Fibroblast of lung (primary cell): ENCODE data around the gene MAMDC4. TPM values are rescaled to one million over a fixed set of nuclear protein-coding genes. Genes with fewer than 3 reads are reported as not detected.
"Not testable (repeated sequence)": the region's sequence is repeated elsewhere in the genome, so short reads cannot be mapped to it uniquely, and the experiment has no call there.

Source experiments
- DNase-seq, 2 donors: peaks; one replicate each; pipeline versions ENCODE4 v3.0.0 to v3.0.0-alpha.2; 2010; ENCODE audit warnings: low read depth in 2 of 2
- H2AFZ ChIP-seq: 2 replicates; pipeline ENCODE4 v1.5.1; 2012; ENCODE audit warnings: low read length, control low read depth, inconsistent platforms
- H3K27ac ChIP-seq: 2 replicates; pipeline ENCODE4 v1.5.1; 2011; ENCODE audit warnings: low read length, control low read depth; ENCODE audit not compliant: insufficient read depth
- H3K27me3 ChIP-seq: 2 replicates; pipeline ENCODE4 v1.5.1; 2011; ENCODE audit warnings: mild to moderate bottlenecking, low read length; ENCODE audit not compliant: control insufficient read depth, insufficient read depth
- H3K36me3 ChIP-seq: 2 replicates; pipeline ENCODE4 v1.5.1; 2011; ENCODE audit warnings: low read length; ENCODE audit not compliant: control insufficient read depth, insufficient read depth
- H3K4me1 ChIP-seq: 2 replicates; pipeline ENCODE4 v1.5.1; 2011; ENCODE audit warnings: low read length; ENCODE audit not compliant: control insufficient read depth, insufficient read depth; ENCODE audit errors: extremely low read depth
- H3K4me2 ChIP-seq: 2 replicates; pipeline ENCODE4 v1.5.1; 2011; ENCODE audit warnings: low read length, control low read depth; ENCODE audit not compliant: insufficient read depth; ENCODE audit errors: extremely low read depth
- H3K4me3 ChIP-seq, 4 experiments: fragments of 200-600 bp in 1 of 4; sonication (generic) in 1 of 4; replicated peaks in 1 of 4; 2 replicates each; pipeline ENCODE4 v1.5.1; 2011 to 2016; ENCODE audit warnings: low read length in 4 of 4, low read depth in 3 of 4, mild to moderate bottlenecking in 3 of 4, control low read depth in 2 of 4, inconsistent platforms in 1 of 4, mixed read lengths in 1 of 4; ENCODE audit not compliant: insufficient read depth in 1 of 4; ENCODE audit errors: control extremely low read depth in 1 of 4
- H3K79me2 ChIP-seq: 2 replicates; pipeline ENCODE4 v1.5.1; 2012; ENCODE audit warnings: mild to moderate bottlenecking, low read length, inconsistent platforms; ENCODE audit not compliant: control insufficient read depth, insufficient read depth
- H3K9ac ChIP-seq: 2 replicates; pipeline ENCODE4 v1.5.1; 2011; ENCODE audit warnings: mild to moderate bottlenecking, low read length, control low read depth; ENCODE audit not compliant: insufficient read depth
- H3K9me3 ChIP-seq: 2 replicates; pipeline ENCODE4 v1.5.1; 2012; ENCODE audit warnings: low read depth, low read length; ENCODE audit not compliant: control insufficient read depth, insufficient read depth
- H4K20me1 ChIP-seq: 2 replicates; pipeline ENCODE4 v1.5.1; 2011; ENCODE audit warnings: low read length; ENCODE audit not compliant: control insufficient read depth, insufficient read depth; ENCODE audit errors: extremely low read depth
- EZH2 ChIP-seq: IDR thresholded peaks from 2 replicates; pipeline ENCODE4 v1.5.1; 2012; ENCODE audit warnings: low read length, control low read depth, mild to moderate bottlenecking; ENCODE audit errors: missing control alignments
- polyA plus RNA-seq, 2 donors: library from polyadenylated mRNA; depleted of rRNA in 1 of 2; stranded (reverse) in 1 of 2; unstranded in 1 of 2; fragments of >200 nt; gene quantifications; 2 replicates each; pipeline ENCODE4 v1.2.1, GENCODE V29; 2011 to 2012; ENCODE audit warnings: missing spikeins in 1 of 2
- total RNA-seq: library from RNA; depleted of rRNA; stranded (reverse); fragments of >200 nt; gene quantifications from 2 replicates; pipeline ENCODE4 v1.2.1, GENCODE V29; 2014
- TF ChIP-seq, protein P1 (sequence below), 2 donors: IDR thresholded peaks in 1 of 2; conservative IDR thresholded peaks in 1 of 2; 1 replicate in 1 of 2; 2 replicates in 1 of 2; pipeline ENCODE4 v1.5.1; 2011 to 2012; ENCODE audit warnings: low read length in 2 of 2, control low read depth in 1 of 2, inconsistent platforms in 1 of 2, low read depth in 1 of 2, mild to moderate bottlenecking in 1 of 2

The MAMDC4 gene
- total and polyA plus RNA-seq, 2 donors (not counting 1 experiment from before 2014, with no cell fraction given): 0.37 to 4.6 TPM

DNA sequence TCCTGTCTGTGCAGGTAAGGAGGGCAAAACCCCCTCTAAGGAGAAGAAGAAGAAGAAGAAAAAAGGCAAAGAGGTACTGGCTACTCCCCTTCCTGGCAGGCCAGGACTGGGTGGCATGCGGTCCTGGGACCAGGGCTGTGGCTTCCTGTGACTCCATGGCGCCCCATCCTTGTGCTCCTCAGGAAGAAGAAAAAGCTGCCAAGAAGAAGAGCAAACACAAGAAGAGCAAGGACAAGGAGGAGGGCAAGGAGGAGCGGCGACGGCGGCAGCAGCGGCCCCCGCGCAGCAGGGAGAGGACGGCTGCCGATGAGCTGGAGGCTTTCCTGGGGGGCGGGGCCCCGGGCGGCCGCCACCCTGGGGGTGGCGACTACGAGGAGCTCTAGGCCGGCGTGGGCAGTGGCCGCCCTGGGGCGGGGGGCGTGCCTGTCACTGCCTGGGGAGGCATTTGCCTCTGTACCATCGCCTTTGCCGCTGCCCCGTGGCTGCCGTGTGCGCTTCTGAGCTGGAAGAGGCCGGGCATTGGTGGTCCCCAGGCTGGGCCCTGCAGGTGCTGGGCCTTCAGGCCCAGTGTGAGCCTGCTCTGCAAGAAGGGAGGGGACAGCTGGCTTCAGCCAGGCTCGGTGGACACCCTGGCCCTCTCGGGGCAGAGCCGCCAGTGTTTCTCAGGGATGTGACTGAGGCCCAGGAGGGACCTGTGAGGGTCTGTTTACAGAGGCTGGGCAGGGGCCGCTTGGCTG, 11.8 kb upstream of the MAMDC4 start:
- no peak for DNase-seq
- no peaks in the 10 kb centered on the region for H3K79me2 ChIP-seq
- H4K20me1 ChIP-seq: no peaks in the 10 kb centered on the region
- no peak overlapping the region for H3K4me3 ChIP-seq
- H3K36me3 ChIP-seq: peaks cover 12% of the 10 kb centered on the region
- H3K4me2 ChIP-seq: no peak overlapping the region
- no peak overlapping the region for H2AFZ ChIP-seq
- peaks cover 9% of the 10 kb centered on the region for H3K27me3 ChIP-seq
- TF ChIP-seq, protein P1, sequence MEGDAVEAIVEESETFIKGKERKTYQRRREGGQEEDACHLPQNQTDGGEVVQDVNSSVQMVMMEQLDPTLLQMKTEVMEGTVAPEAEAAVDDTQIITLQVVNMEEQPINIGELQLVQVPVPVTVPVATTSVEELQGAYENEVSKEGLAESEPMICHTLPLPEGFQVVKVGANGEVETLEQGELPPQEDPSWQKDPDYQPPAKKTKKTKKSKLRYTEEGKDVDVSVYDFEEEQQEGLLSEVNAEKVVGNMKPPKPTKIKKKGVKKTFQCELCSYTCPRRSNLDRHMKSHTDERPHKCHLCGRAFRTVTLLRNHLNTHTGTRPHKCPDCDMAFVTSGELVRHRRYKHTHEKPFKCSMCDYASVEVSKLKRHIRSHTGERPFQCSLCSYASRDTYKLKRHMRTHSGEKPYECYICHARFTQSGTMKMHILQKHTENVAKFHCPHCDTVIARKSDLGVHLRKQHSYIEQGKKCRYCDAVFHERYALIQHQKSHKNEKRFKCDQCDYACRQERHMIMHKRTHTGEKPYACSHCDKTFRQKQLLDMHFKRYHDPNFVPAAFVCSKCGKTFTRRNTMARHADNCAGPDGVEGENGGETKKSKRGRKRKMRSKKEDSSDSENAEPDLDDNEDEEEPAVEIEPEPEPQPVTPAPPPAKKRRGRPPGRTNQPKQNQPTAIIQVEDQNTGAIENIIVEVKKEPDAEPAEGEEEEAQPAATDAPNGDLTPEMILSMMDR (conservative IDR thresholded peaks at IDR 0.05 in 1 of 2, IDR thresholded peaks at IDR 0.05 in 1 of 2; ENCODE audit: low read depth in 1 of 2, low read length in 2 of 2): no peak
- no peak for TF ChIP-seq EZH2
- no peak overlapping the region for H3K27ac ChIP-seq
- H3K9me3 ChIP-seq: no peaks in the 10 kb centered on the region
- H3K4me1 ChIP-seq: peaks cover 10% of the 10 kb centered on the region
- H3K9ac ChIP-seq: no peak overlapping the region

DNA sequence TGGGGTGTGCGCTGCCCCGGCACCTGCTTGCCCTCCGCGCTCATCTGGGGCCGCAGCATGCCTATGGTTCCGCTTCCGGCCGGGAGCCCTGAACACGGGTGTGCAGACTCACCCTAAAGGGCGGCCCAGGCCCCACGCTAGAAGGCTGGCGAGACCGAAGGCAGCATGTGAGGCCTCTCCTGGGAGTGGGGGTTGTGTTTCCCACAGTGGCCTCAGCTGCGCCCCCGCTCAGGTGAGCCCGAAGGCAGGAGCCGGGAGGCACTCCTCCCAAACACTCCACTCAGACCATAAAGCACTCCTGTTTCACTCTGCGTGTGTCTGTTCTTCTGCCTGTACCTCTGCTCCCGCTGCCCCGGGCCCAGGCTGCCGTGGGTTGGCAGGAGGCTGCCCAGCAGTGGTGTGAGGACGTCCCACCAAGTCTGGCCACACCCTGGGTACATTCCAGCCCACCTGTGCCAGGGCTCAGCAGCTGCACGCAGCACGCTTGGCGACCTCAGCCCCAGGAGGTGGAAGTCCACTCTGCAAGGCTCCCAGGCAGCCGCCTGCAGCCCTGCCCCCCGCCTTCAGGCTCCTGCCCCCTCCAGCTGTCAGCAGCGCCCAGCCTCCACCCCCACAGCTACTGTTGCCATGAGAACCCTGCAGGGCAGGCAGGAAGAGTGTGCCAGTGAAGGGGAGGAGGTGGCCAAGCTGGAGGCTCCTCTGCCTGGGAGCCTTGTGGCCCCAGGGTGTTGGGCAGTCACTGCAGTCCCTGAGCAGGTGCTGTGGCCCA, 11.1 kb upstream of the MAMDC4 start:
- Histone ChIP-seq H3K79me2 (no peaks in the 10 kb centered on the region), H2AFZ (no peak overlapping the region), H3K4me1 (peaks cover 10% of the 10 kb centered on the region), H3K27ac (no peak overlapping the region), H3K27me3 (peaks cover 16% of the 10 kb centered on the region), H3K4me3 (no peak overlapping the region), H3K36me3 (peaks cover 12% of the 10 kb centered on the region), H4K20me1 (no peaks in the 10 kb centered on the region), H3K9ac (no peak overlapping the region), H3K4me2 (no peak overlapping the region), H3K9me3 (no peaks in the 10 kb centered on the region)
- TF ChIP-seq, protein P1 (conservative IDR thresholded peaks at IDR 0.05 in 1 of 2, IDR thresholded peaks at IDR 0.05 in 1 of 2; ENCODE audit: low read depth in 1 of 2, low read length in 2 of 2): no peak
- TF ChIP-seq EZH2: no peak
- DNase-seq: peak; percentile 55 to 58

DNA sequence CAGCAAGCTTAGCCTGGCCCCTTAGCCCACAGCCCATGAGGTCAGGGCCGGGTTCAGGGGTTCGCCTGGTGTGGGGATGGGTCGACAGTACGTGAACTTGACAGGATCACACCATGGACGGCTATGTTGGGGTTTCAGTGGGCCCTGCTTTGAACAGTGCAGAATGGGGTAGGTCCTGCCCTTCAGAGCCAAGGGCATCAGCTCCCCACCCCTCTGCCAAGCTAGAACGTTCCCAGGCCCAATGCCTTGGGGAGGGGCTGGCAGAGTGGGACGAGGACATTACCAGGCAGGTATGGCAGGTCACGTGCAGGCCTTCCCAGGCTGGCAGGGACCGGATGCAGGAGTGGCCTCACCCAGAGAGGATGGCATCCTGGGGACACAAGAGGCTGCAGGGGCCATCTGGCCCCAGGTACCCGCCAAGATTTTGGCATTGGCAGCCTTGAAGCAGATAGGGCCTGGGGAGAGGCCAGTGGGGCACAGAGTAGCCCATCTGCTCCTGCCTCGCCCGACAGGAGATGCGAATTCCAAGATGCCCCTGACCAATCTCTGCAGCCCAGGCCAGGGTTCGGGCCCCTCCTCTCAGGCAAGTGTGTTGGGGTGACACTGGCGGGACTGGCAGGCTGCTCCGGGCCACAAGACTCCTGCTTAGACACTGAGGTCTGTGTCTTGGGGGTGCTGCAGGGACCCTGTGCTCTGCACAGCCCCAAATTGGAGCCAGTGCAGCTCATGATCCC, 10.3 kb upstream of the MAMDC4 start:
- H2AFZ ChIP-seq, H3K4me2 ChIP-seq, H4K20me1 ChIP-seq, H3K9me3 ChIP-seq, H3K27ac ChIP-seq, H3K79me2 ChIP-seq, H3K9ac ChIP-seq, DNase-seq: not testable (repeated sequence)
- peak overlapping the region in 2 of 4 experiments; percentile 54 to 64 for H3K4me3 ChIP-seq
- peaks cover 24% of the 10 kb centered on the region for H3K27me3 ChIP-seq
- peaks cover 10% of the 10 kb centered on the region for H3K36me3 ChIP-seq
- peaks cover 10% of the 10 kb centered on the region for H3K4me1 ChIP-seq
